ENCODE measurements around the gene ARHGEF37. TPM values are rescaled to one million over a fixed set of nuclear protein-coding genes. Genes with fewer than 3 reads are reported as not detected.

ARHGEF37 gene
- total and polyA plus RNA-seq, 9 of the 15 experiments (the other 6 are each of a cell fraction or from before 2014, with no cell fraction given), result 0.01 to 0.27 (median 0.05) TPM

GRCh38 chr5:149632311-149633251 lies 51.3 kb downstream of the ARHGEF37 start (continued):
- TF ChIP-seq ETS1 (conservative IDR thresholded peaks at IDR 0.05; ENCODE audit: control insufficient read depth, low read depth, low read length) (0 out of 2 replicates have a peak, but pooled peaks have one; percentile 8), ZNF316 (IDR thresholded peaks at IDR 0.05) (peak; percentile 100), BACH1 (tag; IDR thresholded peaks at IDR 0.05) (peak; percentile 94), FOSL1 (tag; conservative IDR thresholded peaks at IDR 0.05) (peak; percentile 74), NEUROD1 (IDR thresholded peaks at IDR 0.05; ENCODE audit: borderline replicate concordance, low read depth, low read length, partially characterized antibody) (no peak), ZBTB43 (CRISPR knock-in tag; IDR thresholded peaks at IDR 0.05) (no peak), ZNF311 (CRISPR knock-in tag; IDR thresholded peaks at IDR 0.05) (no peak), POLR2AphosphoS2 (IDR thresholded peaks at IDR 0.05; ENCODE audit: low read length) (no peak), ZNF764 (CRISPR knock-in tag; IDR thresholded peaks at IDR 0.05; ENCODE audit: low read depth) (no peak), ZFP1 (CRISPR knock-in tag; IDR thresholded peaks at IDR 0.05) (no peak), ZNF384 (IDR thresholded peaks at IDR 0.05; ENCODE audit: low read depth, low read length) (no peak), HCFC1 (IDR thresholded peaks at IDR 0.05; ENCODE audit: low read depth, low read length) (no peak), TRIM28 (IDR thresholded peaks at IDR 0.05) (no peak), POLR2AphosphoS5 (IDR thresholded peaks at IDR 0.05; ENCODE audit: control insufficient read depth, insufficient read depth, low read depth, low read length) (peak; percentile 33; the same call in 1 of the 2 replicates), ZBTB8A (IDR thresholded peaks at IDR 0.05; ENCODE audit: partially characterized antibody) (no peak), GABPB2 (CRISPR knock-in tag; conservative IDR thresholded peaks at IDR 0.05) (no peak), FOXP1 (CRISPR knock-in tag; IDR thresholded peaks at IDR 0.05) (no peak), THRAP3 (IDR thresholded peaks at IDR 0.05; ENCODE audit: borderline replicate concordance) (no peak), SOX6 (IDR thresholded peaks at IDR 0.05) (peak; percentile 54)
- TF ChIP-seq, protein P1, sequence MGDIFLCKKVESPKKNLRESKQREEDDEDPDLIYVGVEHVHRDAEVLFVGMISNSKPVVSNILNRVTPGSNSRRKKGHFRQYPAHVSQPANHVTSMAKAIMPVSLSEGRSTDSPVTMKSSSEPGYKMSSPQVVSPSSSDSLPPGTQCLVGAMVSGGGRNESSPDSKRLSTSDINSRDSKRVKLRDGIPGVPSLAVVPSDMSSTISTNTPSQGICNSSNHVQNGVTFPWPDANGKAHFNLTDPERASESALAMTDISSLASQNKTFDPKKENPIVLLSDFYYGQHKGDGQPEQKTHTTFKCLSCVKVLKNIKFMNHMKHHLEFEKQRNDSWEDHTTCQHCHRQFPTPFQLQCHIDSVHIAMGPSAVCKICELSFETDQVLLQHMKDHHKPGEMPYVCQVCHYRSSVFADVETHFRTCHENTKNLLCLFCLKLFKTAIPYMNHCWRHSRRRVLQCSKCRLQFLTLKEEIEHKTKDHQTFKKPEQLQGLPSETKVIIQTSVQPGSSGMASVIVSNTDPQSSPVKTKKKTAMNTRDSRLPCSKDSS (IDR thresholded peaks at IDR 0.05; ENCODE audit: low read depth, partially characterized antibody), result no peak
- TF ChIP-seq, protein P2, sequence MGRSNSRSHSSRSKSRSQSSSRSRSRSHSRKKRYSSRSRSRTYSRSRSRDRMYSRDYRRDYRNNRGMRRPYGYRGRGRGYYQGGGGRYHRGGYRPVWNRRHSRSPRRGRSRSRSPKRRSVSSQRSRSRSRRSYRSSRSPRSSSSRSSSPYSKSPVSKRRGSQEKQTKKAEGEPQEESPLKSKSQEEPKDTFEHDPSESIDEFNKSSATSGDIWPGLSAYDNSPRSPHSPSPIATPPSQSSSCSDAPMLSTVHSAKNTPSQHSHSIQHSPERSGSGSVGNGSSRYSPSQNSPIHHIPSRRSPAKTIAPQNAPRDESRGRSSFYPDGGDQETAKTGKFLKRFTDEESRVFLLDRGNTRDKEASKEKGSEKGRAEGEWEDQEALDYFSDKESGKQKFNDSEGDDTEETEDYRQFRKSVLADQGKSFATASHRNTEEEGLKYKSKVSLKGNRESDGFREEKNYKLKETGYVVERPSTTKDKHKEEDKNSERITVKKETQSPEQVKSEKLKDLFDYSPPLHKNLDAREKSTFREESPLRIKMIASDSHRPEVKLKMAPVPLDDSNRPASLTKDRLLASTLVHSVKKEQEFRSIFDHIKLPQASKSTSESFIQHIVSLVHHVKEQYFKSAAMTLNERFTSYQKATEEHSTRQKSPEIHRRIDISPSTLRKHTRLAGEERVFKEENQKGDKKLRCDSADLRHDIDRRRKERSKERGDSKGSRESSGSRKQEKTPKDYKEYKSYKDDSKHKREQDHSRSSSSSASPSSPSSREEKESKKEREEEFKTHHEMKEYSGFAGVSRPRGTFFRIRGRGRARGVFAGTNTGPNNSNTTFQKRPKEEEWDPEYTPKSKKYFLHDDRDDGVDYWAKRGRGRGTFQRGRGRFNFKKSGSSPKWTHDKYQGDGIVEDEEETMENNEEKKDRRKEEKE (IDR thresholded peaks at IDR 0.05; ENCODE audit: borderline replicate concordance in 1 of 2, control insufficient read depth in 1 of 2, low read depth in 2 of 2, low read length in 1 of 2), result no peak

All from K562 (cell line).